GM21423 (cell line): ENCODE measurements around the gene MPI.

Source experiments
- ATAC-seq: cut with Tn5 transposase; IDR thresholded peaks from one replicate; pipeline ENCODE4 v1.9.1; 2021; ENCODE audit warnings: mild to moderate bottlenecking, moderate library complexity; ENCODE audit not compliant: unreplicated experiment

The MPI gene

DNA sequence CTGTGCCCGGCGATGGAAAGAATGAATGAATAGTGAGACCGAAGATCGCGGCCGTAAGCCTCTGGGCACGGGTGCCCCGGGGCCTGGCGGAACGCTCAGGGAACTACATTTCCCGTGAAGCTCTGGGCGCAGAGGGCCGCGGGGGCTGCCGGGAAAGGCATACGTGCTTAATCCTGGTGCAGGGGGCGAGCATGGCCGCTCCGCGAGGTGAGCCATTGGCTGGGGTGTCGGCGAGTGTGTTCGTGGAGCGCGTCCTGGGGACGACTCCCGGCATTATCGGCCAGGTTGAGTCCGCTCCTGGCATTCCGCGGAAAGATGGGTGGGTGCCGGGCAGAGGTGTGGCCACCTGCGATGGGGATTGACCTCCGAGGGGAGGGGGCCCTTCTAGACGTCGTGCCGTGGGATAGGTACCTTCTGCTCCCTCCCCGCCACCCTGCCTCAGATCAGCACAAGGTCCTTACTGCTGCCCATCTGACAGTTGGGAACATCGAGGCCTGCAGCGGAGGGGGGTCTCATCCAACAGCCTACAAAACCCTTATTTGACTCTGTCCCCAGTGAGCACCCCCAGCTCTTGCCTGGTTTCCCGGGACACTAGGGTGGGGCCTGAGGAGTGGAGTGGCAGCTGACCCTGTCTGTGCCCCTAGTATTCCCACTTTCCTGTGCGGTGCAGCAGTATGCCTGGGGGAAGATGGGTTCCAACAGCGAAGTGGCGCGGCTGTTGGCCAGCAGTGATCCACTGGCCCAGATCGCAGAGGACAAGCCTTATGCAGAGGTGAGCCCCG, at the start of gene MPI:
MPI (plus strand) TSS at position 160 of the 782 bp plus-strand sequence; CDS start at position 192, 32 bp downstream.
- ATAC-seq = peak; percentile 86

DNA sequence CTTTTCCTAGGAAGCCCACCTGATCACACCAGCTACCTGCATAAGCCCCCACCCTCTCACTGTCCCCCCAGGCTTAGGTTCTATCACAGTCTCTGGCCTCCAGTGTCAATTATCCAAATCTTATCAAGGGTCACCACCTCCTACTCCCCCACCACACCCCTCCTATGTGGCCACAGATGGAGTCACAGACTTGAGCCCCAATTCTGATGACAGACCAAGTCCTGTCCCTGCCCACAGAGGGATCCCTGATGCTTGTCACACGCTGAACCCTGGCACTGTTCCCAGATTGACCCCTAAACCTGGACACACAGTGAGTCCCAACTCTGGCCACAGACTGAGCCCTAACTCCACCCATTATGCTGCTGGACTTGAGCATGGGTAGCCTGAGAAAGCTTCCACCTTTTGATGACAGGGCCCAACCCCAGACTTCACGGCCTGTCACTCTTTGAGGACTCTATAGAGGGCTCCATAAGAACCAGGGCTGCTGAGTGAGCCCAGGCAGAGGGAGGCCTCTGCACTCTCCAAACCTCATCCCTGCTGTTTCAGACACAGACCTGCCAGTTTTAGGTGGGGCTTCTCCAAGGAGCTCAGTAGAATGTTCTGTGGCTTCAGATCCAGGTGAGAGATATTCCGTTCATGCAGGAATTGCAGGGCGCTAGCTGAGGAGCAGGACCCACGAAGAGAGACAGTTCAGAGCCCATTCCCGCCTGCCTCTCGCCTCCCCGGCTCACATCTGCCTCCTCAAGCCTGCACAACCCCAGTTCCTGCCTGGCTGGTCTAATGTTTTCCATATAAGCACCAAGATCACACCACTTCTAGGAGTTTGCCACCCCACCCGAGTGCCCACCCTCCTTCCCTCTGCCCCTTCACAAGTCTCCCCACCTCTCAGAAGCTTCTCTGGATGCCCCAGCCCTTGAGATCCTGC, 48.7 kb upstream of the MPI start:
- no peak for ATAC-seq

GRCh38 chr15:74841891-74842373, 47.9 kb upstream of the MPI start:
- no peak for ATAC-seq

DNA sequence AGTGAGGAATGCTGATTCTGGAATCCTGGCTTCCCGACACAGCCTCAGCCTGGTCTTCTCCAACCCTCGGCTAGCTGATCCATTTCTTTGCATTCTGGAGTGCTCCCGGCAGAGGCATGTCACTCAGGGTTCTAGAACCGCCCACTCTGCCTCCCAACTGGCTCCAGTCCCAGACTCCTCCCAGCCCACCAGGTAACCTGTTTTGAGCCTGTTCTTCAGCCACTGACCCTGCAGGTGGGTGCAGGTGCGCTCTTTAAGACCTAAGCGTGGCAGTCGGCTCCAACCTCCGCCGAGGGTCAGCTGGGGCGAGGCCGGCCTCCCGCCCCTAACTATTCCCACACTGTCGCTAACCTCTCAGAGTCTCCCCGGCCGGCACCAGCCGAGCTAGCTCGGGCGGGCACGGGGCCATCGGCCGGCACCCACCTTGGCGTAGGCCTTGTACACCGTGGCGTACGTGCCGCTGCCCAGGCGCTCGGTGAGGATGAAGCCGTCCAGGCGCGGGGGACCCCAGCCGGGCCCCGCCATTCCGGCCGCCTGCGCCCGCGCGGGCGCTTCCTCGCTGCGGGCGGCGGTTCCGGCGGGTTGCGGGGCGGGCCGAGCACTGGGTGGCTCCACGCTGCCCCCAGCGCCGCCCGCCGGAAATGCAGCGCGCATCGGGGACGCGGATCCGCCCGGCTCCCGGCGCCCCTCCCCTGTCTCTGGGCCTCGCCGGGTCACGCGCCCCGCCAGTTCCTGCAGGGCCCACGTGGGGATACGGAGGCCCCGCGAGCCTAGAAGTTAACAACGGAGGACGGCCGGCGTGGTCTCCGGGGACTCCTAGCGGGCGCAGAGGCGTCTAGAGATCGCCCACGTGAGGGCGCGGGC, 47.0 kb upstream of the MPI start, which contains the start of gene ULK3:
ULK3 (minus strand) TSS at position 576 of the 864 bp plus-strand sequence; CDS start at position 525, 51 bp downstream.
- peak; percentile 72 for ATAC-seq

GRCh38 chr15:74843445-74843828, 46.4 kb upstream of the MPI start:
- ATAC-seq = no peak

- ATAC-seq = no peak
Observed at GRCh38 chr15:74843891-74844299, 45.9 kb upstream of the MPI start.

DNA sequence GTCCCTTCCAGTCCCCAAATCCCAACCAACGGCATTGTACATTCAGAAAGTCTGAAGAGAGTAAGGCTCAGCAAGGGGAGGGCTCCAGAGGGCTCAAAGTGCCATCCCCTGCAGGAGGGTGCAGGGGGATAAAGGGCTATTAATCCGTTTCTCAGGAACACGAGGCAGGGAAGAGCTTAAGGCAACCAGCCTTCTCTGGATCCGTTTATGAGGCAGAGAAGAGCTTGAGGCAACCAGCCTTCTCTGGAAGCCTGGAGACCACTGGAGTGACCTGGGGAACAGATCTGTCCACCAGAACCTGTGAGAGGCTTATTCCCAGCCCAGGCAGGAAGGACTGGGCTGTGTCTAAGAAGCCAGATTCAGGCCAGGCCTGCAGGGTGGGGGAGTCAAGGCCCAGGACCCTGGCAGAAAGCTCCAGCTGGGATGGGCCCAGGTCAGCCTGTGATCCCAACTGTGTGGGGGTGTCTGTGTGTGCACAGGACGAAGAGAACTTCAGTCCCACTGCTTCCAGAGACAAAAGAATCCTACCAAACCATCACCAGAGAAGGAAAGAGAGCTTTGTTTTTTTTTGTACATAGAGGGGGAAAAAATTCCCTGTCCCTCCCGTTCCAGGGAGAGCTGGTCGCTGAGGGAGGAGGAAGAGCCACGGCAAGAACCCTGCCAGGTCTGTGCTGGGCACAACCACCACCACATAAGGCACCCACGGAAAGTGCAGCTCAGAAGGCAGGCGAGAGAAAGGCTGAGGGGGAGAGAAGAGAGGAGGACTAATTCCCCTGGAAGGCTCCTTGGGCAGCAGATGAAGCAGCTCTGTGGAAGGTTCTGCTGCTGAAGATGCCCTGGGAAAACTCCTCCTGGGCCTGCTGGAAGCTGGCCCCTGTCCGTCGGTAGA, 45.3 kb upstream of the MPI start:
- no peak for ATAC-seq

DNA sequence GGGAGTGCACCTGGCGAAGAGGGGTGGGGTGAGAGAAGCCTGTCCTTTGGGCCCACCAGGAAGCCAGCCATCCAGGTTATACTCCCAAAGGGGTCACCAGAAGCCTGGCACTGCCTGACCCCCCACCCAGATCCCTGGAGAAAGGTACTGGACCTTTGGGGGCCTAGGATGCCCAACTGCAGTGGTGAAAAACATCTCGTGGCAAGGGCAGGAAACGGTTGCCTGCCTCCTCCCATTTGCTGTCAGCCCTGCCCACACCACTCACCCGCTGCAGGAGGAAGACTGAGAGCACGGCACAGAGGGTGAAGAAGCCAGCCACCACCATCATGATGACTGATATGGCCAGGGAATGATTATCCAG, 44.7 kb upstream of the MPI start:
- ATAC-seq = no peak

- no peak for ATAC-seq
Observed at GRCh38 chr15:74845581-74845980, 44.3 kb upstream of the MPI start.

- ATAC-seq = no peak
Observed at GRCh38 chr15:74847432-74847831, 42.4 kb upstream of the MPI start.

DNA sequence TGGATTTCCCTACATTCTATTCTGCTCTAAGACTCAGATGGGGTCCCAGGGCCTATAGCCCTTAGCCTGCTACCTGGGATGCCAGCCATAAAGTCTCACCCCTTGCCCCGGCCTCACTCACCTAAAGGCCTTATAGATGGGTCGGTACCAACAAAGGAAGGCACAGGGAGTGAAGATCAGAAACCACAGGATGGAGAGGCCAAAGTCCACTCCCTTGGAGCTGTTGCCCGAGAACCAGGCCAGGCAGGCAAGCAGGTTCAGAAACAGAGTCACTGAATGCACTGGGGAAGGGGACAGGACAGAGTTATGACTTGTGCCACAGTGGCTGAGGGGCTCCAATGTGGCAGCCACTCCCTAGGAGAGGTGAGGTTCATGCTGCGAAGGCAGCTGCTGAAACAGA, 39.4 kb upstream of the MPI start:
- no peak for ATAC-seq

GRCh38 chr15:74851960-74852359, 37.9 kb upstream of the MPI start:
- ATAC-seq = no peak

DNA sequence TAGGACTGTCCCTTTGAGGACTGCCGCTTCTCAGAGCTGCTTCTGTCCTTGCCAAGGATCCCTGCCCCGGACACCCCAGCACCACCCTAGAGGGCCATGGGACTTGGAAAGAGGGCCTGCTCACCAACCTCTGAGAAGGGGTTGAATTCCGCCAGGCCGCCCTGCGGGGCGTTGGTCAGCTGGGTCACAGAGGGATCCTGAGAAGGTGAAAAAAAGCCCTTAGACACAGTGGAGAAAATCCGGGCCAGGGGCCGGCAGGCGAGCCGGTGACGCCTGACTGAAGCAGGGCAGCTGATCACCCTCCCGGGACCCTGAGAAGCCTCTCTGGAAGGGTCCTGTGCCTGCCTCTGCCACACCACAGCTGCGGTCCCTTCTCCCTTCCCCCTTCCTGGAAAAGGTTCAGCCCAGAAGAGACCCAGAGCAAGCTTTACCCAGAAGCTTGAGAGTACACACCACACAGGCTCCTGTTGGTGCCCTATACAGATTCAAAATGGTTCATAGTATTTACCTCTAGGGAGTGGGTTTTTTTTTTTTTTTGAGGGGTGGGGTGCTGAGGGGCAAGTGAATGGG, 35.3 kb upstream of the MPI start:
- no peak for ATAC-seq

GRCh38 chr15:74855857-74856256, 34.0 kb upstream of the MPI start:
- no peak for ATAC-seq

- no peak for ATAC-seq
Observed at GRCh38 chr15:74856537-74856936, 33.3 kb upstream of the MPI start.

DNA sequence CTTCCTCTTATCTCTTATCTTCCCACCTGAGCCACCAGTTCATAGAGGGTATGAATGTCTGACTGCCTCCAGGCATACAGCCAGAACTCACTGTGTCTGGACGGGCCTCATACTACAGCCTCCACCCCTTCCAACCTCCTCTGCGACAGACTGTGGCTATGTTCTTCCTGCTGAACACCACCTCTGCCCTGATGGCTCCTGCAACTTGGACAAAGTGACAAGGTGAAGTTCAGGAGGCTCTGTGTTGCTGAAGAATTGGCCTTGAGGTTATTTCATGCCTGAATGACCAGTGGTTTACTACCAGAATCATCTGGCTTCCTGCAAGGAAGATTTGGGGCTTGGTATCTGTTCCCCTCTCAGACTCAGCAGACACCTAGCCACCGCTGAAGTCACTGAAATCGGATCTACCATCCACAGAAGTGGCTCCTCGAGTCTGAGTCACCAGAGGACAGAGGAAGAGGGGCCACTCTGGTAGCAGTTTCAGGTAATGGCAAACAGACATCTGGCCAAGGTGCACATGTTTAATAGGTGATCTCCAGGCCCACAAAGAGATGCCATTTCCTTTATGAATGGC, 32.7 kb upstream of the MPI start:
- peak; percentile 74 for ATAC-seq

DNA sequence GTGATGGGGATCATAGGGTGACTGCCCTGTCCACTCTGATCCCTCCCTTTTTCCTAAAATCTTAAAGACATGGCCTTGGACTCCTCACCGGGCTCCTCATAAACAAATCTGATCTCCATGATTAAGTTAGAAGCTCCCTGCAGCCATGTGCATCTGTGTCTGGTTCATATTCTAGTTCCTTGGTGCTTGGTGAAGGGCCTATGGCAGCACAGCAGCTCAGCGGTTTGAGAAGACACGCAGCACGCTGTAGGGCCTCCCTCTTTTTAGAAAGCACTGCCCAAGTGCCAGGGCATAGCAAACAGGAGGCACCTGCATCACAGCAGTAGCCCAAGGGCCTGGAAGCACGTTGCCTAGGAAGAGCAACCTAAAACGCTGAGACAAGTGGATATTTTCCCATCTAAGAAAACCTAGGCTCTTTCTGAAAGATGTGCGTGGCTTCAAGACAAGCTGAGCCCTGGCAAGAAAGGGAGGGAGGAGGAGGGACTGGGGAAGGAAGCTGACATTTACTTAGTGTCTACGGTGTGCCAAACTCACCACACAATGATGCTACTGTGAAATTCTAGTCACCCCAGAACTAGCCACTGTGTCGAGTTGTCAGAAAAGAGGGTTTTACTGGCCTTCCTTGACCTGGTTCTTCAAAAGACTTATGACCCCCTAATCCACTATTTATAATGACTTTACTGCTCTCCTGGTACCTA, 32.0 kb upstream of the MPI start:
- peak; percentile 34 for ATAC-seq

DNA sequence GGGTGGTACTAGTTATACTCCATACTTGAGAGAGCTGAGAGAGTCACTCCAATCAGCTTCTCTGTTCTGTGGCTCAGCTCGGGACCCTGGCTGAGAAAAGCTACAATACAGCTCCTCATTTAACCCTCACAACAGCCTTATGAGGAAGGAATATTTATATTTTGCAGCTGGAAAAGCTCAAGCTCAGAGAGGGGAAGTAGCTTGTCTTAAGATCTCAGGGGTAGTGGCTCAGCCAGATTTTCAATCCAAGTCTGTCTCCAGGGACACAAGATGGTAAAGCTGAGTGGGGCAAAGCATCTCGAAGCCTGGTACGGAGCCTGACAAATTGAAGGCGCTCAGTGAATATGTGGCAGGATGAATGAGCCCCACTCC, 31.5 kb upstream of the MPI start:
- no peak for ATAC-seq
